Endothelial cell of umbilical vein (primary cell): ENCODE data around the gene CLSTN2. TPM values are rescaled to one million over a fixed set of nuclear protein-coding genes. Genes with fewer than 3 reads are reported as not detected.

Experiments used
- BruUV-seq: library from RNA; stranded (reverse); fragments of 400-500 nt; replicated peaks from 2 replicates; lab custom pipeline; 2021; lab: Mats Ljungman, UMichigan
- CTCF ChIA-PET: fragments of 300-600, 350-600 bp; sonication (Branson Sonifier 250); formaldehyde crosslinking; loops from one replicate; lab custom pipeline; 2021; ENCODE audit warnings: antibody characterized with exemption, inconsistent platforms; lab: Charles Lee
- POLR2A ChIA-PET: fragments of 300-600, 350-600 bp; sonication (Branson Sonifier 250); formaldehyde crosslinking; loops from one replicate; lab custom pipeline; 2021; ENCODE audit warnings: antibody characterized with exemption, inconsistent platforms; lab: Charles Lee
- DNase-seq: peaks from one replicate; pipeline ENCODE4 v3.0.0-alpha.2; 2011; ENCODE audit warnings: low read depth, low spot score
- FAIRE-seq: peaks from 2 replicates; lab custom pipeline; 2011; peaks lifted over from hg19 to GRCh38; lab: Jason Lieb, UNC
- H2AFZ ChIP-seq: 2 replicates; pipeline ENCODE4 v1.6.0; 2012; ENCODE audit warnings: low read depth, low read length, control low read depth, inconsistent platforms
- H3K27ac ChIP-seq: 2 replicates; pipeline ENCODE4 v1.5.1; 2011; ENCODE audit warnings: low read depth, mild to moderate bottlenecking, control low read depth, low read length, moderate library complexity; ENCODE audit not compliant: insufficient read depth
- H3K27me3 ChIP-seq, 2 experiments: 2 replicates each; pipeline versions ENCODE4 v1.6.0 to v1.6.1; 2011; ENCODE audit warnings: low read length in 2 of 2, mixed read lengths in 1 of 2; ENCODE audit not compliant: control insufficient read depth in 2 of 2, insufficient read depth in 2 of 2
- H3K36me3 ChIP-seq, 2 experiments: 2 replicates in 1 of 2; 3 replicates in 1 of 2; pipeline ENCODE4 v1.5.1; 2011; ENCODE audit warnings: low read length in 2 of 2, mild to moderate bottlenecking in 1 of 2, moderate library complexity in 1 of 2; ENCODE audit not compliant: control insufficient read depth in 2 of 2, insufficient read depth in 2 of 2; ENCODE audit errors: extremely low read depth in 1 of 2
- H3K4me1 ChIP-seq: 3 replicates; pipeline ENCODE4 v1.5.1; 2011; ENCODE audit warnings: mild to moderate bottlenecking, low read length; ENCODE audit not compliant: control insufficient read depth, insufficient read depth; ENCODE audit errors: extremely low read depth
- H3K4me2 ChIP-seq: 2 replicates; pipeline ENCODE4 v1.6.1; 2011; ENCODE audit warnings: low read length, control low read depth, mixed read lengths; ENCODE audit not compliant: insufficient read depth
- H3K4me3 ChIP-seq, 3 experiments: fragments of 200-600 bp in 1 of 3; sonication (generic), shearing (Covaris generic) in 1 of 3; replicated peaks in 1 of 3; 2 replicates each; pipeline ENCODE4 v1.5.1; 2011 to 2016; ENCODE audit warnings: control low read depth in 3 of 3, low read length in 3 of 3, mild to moderate bottlenecking in 2 of 3, inconsistent platforms in 1 of 3, low read depth in 1 of 3, moderate library complexity in 1 of 3; ENCODE audit not compliant: insufficient read depth in 1 of 3
- H3K79me2 ChIP-seq: 2 replicates; pipeline ENCODE4 v1.6.0; 2012; ENCODE audit warnings: low read length, inconsistent platforms; ENCODE audit not compliant: control insufficient read depth, insufficient read depth
- H3K9ac ChIP-seq: replicated peaks from 2 replicates; pipeline ENCODE3; 2011; ENCODE audit warnings: low read length, control low read depth; ENCODE audit not compliant: insufficient read depth; ENCODE audit errors: extremely low read depth
- H3K9me1 ChIP-seq: replicated peaks from 3 replicates; pipeline ENCODE4 v1.6.0; 2011; ENCODE audit warnings: mild to moderate bottlenecking, low read length; ENCODE audit not compliant: control insufficient read depth, insufficient read depth; ENCODE audit errors: extremely low read depth
- H3K9me3 ChIP-seq: replicated peaks from 2 replicates; pipeline ENCODE4 v1.5.1; 2012; ENCODE audit warnings: low read length, inconsistent platforms; ENCODE audit not compliant: control insufficient read depth, insufficient read depth
- H4K20me1 ChIP-seq: replicated peaks from 2 replicates; pipeline ENCODE3; 2011; ENCODE audit warnings: mild to moderate bottlenecking, low read length; ENCODE audit not compliant: control insufficient read depth, insufficient read depth; ENCODE audit errors: extremely low read depth
- EZH2 ChIP-seq: IDR thresholded peaks from 2 replicates; pipeline ENCODE4 v1.6.1; 2012; ENCODE audit warnings: borderline replicate concordance, low read depth, mild to moderate bottlenecking, moderate library complexity, low read length, inconsistent platforms; ENCODE audit not compliant: severe bottlenecking
- FOS ChIP-seq: IDR thresholded peaks from 2 replicates; pipeline ENCODE4 v1.6.1; 2011; ENCODE audit warnings: mild to moderate bottlenecking, low read length, moderate library complexity, borderline replicate concordance; ENCODE audit not compliant: insufficient read depth
- GATA2 ChIP-seq: IDR thresholded peaks from 2 replicates; pipeline ENCODE4 v1.7.0; 2011; ENCODE audit warnings: low read depth, mild to moderate bottlenecking, moderate library complexity, mixed read lengths, low read length; ENCODE audit not compliant: insufficient read length, insufficient read depth
- JUN ChIP-seq: IDR thresholded peaks from 2 replicates; pipeline ENCODE4 v1.6.1; 2011; ENCODE audit warnings: borderline replicate concordance, low read depth; ENCODE audit not compliant: insufficient read length, insufficient read depth
- MYC ChIP-seq: IDR thresholded peaks from one replicate; pipeline ENCODE4 v1.6.1; 2011; ENCODE audit warnings: mild to moderate bottlenecking, low read depth, low read length
- POLR2A ChIP-seq: IDR thresholded peaks from 2 replicates; pipeline ENCODE4 v1.6.1; 2012; ENCODE audit warnings: low read depth, mild to moderate bottlenecking, control low read depth, low read length
- POLR2AphosphoS5 ChIP-seq: IDR thresholded peaks from 2 replicates; pipeline ENCODE4 v1.6.1; 2012; ENCODE audit warnings: low read depth, mild to moderate bottlenecking, control low read depth, low read length, moderate library complexity; ENCODE audit not compliant: insufficient read depth
- dilution Hi-C: fragments of 300-500 bp; cut with MboI; formaldehyde crosslinking; loops from one replicate; pipeline ENCODE4 v1.15.0; 2019; ENCODE audit warnings: low sequenced_read_pairs; ENCODE audit not compliant: extremely low pct_ligation_motif_present
- intact Hi-C: fragments of 100-400 bp; cut with micrococcal nuclease; formaldehyde crosslinking; loops from one replicate; pipeline ENCODE4 v1.10.0; 2022
- polyA plus RNA-seq, 4 experiments: library from polyadenylated mRNA; depleted of rRNA in 3 of 4; stranded (reverse) in 3 of 4; unstranded in 1 of 4; fragments of >200 nt; gene quantifications; 2 replicates each; pipeline versions ENCODE4 v1.2.1 to v1.2.3, GENCODE V29; 2011 to 2012; ENCODE audit warnings: missing spikeins in 1 of 4
- total RNA-seq: library from RNA; stranded (reverse); gene quantifications from 2 replicates; pipeline ENCODE4 v1.2.3, GENCODE V29; 2021
- TF ChIP-seq, protein P1 (sequence below), 2 donors: IDR thresholded peaks; 1 replicate in 1 of 2; 2 replicates in 1 of 2; pipeline ENCODE4 v1.5.1; 2011; ENCODE audit warnings: low read length in 2 of 2, mild to moderate bottlenecking in 2 of 2, moderate library complexity in 2 of 2, control low read depth in 1 of 2, inconsistent platforms in 1 of 2, low read depth in 1 of 2; ENCODE audit not compliant: insufficient read depth in 1 of 2; ENCODE audit errors: extremely low read depth in 1 of 2
- TF ChIP-seq, protein P2 (sequence below): IDR thresholded peaks from 2 replicates; pipeline ENCODE4 v1.6.1; 2011; ENCODE audit not compliant: insufficient read depth, insufficient read length

Gene CLSTN2
- total and polyA plus RNA-seq, 2 donors (not counting 3 experiments of a cell fraction or from before 2014, with no cell fraction given), result 0.26 to 0.38 TPM

DNA sequence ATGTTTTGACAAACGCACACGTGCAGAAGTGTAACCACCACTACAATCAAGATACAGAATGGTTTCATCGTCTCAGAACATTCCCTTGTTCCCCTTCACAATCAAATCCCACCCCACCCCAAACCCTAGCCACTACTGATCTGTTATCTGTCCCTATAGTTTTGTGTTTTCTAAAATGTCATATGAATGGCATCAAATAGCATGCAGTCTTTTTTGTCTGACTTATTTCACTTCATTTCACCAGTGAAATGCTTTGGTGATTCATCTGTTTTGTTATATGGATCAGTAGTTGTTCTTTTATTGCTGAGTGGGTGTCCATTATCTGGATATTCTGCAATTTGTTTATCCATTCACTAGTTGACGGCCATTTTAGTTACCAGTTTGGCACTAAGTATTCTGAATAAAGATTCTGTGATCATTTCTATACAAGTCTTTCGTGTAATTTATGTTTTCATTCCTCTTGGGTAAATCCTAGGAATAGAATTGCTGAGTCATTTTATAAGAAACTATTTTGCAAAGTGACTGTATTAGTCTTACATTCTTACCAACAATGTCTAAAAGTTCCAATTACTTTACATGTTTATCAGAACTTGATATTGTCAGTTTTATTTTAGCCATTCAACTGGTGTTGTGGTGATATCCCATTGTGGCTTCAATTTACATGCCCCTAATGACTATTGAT is 232.8 kb downstream of the CLSTN2 start:
- intact Hi-C loops, result no loop called here
- POLR2A ChIA-PET, result no interaction called here
- TF ChIP-seq FOS, result no peak
- TF ChIP-seq MYC, result no peak
- TF ChIP-seq, protein P1, sequence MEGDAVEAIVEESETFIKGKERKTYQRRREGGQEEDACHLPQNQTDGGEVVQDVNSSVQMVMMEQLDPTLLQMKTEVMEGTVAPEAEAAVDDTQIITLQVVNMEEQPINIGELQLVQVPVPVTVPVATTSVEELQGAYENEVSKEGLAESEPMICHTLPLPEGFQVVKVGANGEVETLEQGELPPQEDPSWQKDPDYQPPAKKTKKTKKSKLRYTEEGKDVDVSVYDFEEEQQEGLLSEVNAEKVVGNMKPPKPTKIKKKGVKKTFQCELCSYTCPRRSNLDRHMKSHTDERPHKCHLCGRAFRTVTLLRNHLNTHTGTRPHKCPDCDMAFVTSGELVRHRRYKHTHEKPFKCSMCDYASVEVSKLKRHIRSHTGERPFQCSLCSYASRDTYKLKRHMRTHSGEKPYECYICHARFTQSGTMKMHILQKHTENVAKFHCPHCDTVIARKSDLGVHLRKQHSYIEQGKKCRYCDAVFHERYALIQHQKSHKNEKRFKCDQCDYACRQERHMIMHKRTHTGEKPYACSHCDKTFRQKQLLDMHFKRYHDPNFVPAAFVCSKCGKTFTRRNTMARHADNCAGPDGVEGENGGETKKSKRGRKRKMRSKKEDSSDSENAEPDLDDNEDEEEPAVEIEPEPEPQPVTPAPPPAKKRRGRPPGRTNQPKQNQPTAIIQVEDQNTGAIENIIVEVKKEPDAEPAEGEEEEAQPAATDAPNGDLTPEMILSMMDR (IDR thresholded peaks at IDR 0.05; ENCODE audit: extremely low read depth in 1 of 2, insufficient read depth in 1 of 2, low read depth in 1 of 2, low read length in 2 of 2), result no peak
- no peak for TF ChIP-seq GATA2
- no peak for TF ChIP-seq POLR2A
- TF ChIP-seq, protein P2, sequence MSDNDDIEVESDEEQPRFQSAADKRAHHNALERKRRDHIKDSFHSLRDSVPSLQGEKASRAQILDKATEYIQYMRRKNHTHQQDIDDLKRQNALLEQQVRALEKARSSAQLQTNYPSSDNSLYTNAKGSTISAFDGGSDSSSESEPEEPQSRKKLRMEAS, result no peak
- no peak for TF ChIP-seq JUN
- no peak for TF ChIP-seq EZH2
- TF ChIP-seq POLR2AphosphoS5, result no peak

More for the DNA sequence above, 232.8 kb downstream of the CLSTN2 start:
- FAIRE-seq (no peak), DNase-seq (no peak)
- Histone ChIP-seq H3K9me3 (no peaks in the 10 kb centered on the region), H3K9ac (no peak overlapping the region), H3K4me1 (no peaks in the 10 kb centered on the region), H3K4me2 (no peak overlapping the region), H3K9me1 (no peaks in the 10 kb centered on the region), H4K20me1 (no peaks in the 10 kb centered on the region), H3K27ac (no peak overlapping the region), H2AFZ (no peak overlapping the region), H3K27me3 (no peaks in the 10 kb centered on the region), H3K79me2 (no peaks in the 10 kb centered on the region), H3K36me3 (no peaks in the 10 kb centered on the region), H3K4me3 (no peak overlapping the region)
- dilution Hi-C loops, result no loop called here
- CTCF ChIA-PET, result no interaction called here
- BruUV-seq, result no TSS peak
